Spleen (tissue), 11 donors: ENCODE measurements around the gene EVPL. TPM values are rescaled to one million over a fixed set of nuclear protein-coding genes. Genes with fewer than 3 reads are reported as not detected.
A peak's percentile ranks its signal among the peaks of the same experiment; 100 is the strongest.

Experiments
- DNase-seq: peaks from one replicate; pipeline ENCODE4 v3.0.0-alpha.2; 2020
- H3K27ac ChIP-seq, 8 donors: fragments of 200-600 bp; sonication (generic) in 7 of 8; 1 replicate in 4 of 8; 2 replicates in 4 of 8; pipeline versions ENCODE4 v1.5.0 to v1.8.0; 2016 to 2021; ENCODE audit warnings: inconsistent platforms in 4 of 8, mild to moderate bottlenecking in 4 of 8, moderate library complexity in 1 of 8
- H3K27me3 ChIP-seq, 7 donors: fragments of 200-600 bp; sonication (generic) in 6 of 7; replicated peaks in 1 of 7; 1 replicate in 4 of 7; 2 replicates in 3 of 7; pipeline versions ENCODE4 v1.5.0 to v1.8.0; 2016 to 2021; ENCODE audit warnings: inconsistent platforms in 3 of 7, mild to moderate bottlenecking in 1 of 7
- H3K36me3 ChIP-seq, 6 donors: fragments of 200-600 bp; sonication (generic) in 5 of 6; 1 replicate in 4 of 6; 2 replicates in 2 of 6; pipeline versions ENCODE4 v1.5.0 to v1.8.0; 2016 to 2021; ENCODE audit warnings: inconsistent platforms in 2 of 6
- H3K4me1 ChIP-seq, 6 donors: fragments of 200-600 bp; sonication (generic) in 5 of 6; 1 replicate in 3 of 6; 2 replicates in 3 of 6; pipeline versions ENCODE4 v1.5.0 to v1.8.0; 2016 to 2021; ENCODE audit warnings: inconsistent platforms in 3 of 6
- H3K4me3 ChIP-seq, 8 donors: fragments of 200-600 bp; sonication (generic) in 7 of 8; 1 replicate in 4 of 8; 2 replicates in 4 of 8; pipeline versions ENCODE4 v1.5.0 to v1.8.0; 2016 to 2021; ENCODE audit warnings: inconsistent platforms in 4 of 8, mild to moderate bottlenecking in 4 of 8, moderate library complexity in 2 of 8
- H3K9me3 ChIP-seq, 8 donors: fragments of 200-600 bp; sonication (generic) in 7 of 8; 1 replicate in 4 of 8; 2 replicates in 4 of 8; pipeline versions ENCODE4 v1.5.0 to v1.8.0; 2016 to 2021; ENCODE audit warnings: inconsistent platforms in 4 of 8
- POLR2A ChIP-seq, 3 donors: fragments of 450-650 bp; IDR thresholded peaks; one replicate each; pipeline ENCODE4 v1.5.1; 2017; ENCODE audit warnings: antibody characterized with exemption in 3 of 3, mild to moderate bottlenecking in 1 of 3
- POLR2AphosphoS5 ChIP-seq, 3 donors: sonication (generic); formaldehyde crosslinking; IDR thresholded peaks; one replicate each; pipeline ENCODE4 v1.5.1; 2017; ENCODE audit warnings: antibody characterized with exemption in 3 of 3
- WGBS, 5 donors: extraction: QIAGEN DNeasy Blood & Tissue Kit in 3 of 5; methylation state at CpG; one replicate each; pipeline versions ENCODE4 v1.1.5 to v1.1.7; 2013 to 2018; 5-methylcytosine and 5-hydroxymethylcytosine counted together
- intact Hi-C: fragments of 100-400 bp; cut with DNase I; formaldehyde crosslinking; loops from one replicate; pipeline ENCODE4 v1.15.0; 2023; ENCODE audit warnings: low total_unique reads
- polyA plus RNA-seq, 3 donors: library from polyadenylated mRNA; stranded (reverse); fragments of 200-250 nt; gene quantifications; one replicate each; pipeline ENCODE4 v1.2.1, GENCODE V29; 2013
- total RNA-seq, 7 donors: library from RNA; depleted of rRNA in 3 of 7; stranded (reverse); fragments of >200 nt in 3 of 7; fragmentation: NEBNext Ultra II Directional in 4 of 7; extraction: Animal tissue kit (Norgen Biotek cat#: 25700) in 4 of 7; gene quantifications; one replicate each; pipeline versions ENCODE4 v1.1.0 to v1.2.1, GENCODE V29; 2016 to 2021
- TF ChIP-seq, protein P1 (sequence below), 11 experiments: fragments of 200-600 bp in 7 of 11; fragments of 450-650 bp in 4 of 11; sonication (generic) in 4 of 11; IDR thresholded peaks in 8 of 11; conservative IDR thresholded peaks in 3 of 11; 1 replicate in 7 of 11; 2 replicates in 4 of 11; pipeline versions ENCODE4 v1.4.0 to v1.8.0; 2016 to 2021; ENCODE audit warnings: antibody characterized with exemption in 11 of 11, inconsistent platforms in 4 of 11, mild to moderate bottlenecking in 1 of 11
- donor health status: healthy with polysubstance abuse.
- donor health status: DM: no; HTN: no; CAD: no; lungs with moderate emphysema.
- donor health status: DM: no; HTN: no; CAD: no.
- donor health status: Bipolar disorder and iron deficiency.
- donor health status: healthy.
- donor health status: DM: no; HTN: no; CAD: no.
- donor health status: DM: yes; HTN: yes; CAD: no.

EVPL gene
- total and polyA plus RNA-seq, 10 donors, result 0.04 to 0.56 (median 0.06) TPM; not detected in 3

DNA sequence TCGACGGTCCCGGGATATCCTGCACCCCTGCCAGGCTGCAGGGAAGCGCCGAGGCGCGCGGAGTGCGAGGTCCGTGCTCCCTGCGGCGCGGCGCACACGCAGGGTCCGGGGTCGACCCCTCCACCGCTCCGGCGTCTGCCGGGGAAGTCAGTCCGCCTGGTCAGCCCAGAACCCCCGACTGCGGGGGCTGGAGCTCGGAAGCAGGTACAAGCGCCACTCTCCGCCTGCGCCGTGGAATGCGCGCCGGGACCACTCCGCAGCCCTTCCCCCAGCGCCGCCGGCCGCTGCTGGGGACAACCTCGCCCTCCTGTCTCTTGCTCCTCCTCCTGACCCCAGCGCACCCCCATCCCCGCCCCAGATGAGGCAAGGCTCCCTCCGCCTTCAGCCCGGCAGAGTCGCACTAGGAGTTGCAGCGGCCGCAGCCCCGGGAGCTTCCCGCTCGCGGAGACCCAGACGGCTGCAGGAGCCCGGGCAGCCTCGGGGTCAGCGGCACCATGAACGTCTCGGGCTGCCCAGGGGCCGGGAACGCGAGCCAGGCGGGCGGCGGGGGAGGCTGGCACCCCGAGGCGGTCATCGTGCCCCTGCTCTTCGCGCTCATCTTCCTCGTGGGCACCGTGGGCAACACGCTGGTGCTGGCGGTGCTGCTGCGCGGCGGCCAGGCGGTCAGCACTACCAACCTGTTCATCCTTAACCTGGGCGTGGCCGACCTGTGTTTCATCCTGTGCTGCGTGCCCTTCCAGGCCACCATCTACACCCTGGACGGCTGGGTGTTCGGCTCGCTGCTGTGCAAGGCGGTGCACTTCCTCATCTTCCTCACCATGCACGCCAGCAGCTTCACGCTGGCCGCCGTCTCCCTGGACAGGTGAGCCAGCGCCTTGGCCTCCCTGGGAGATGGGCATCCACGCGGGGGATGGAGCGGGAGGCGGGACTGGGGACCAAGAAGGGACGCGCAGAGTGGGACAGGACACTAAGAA is 47.6 kb upstream of the EVPL start, which contains the start of gene GALR2:
TSS of gene GALR2 (plus strand) at position 392 of the 974 bp plus-strand sequence. CDS start at position 495, 103 bp downstream.
- intact Hi-C loops, result no loop called here
- peak within 1 kb of the TSS in 7 of 8 donors; percentile 5 to 56 (median 9) for H3K4me3 ChIP-seq
- H3K27me3 ChIP-seq, result peaks cover 16 to 65% (median 62%) of the 10 kb centered on the region in 7 donors
- peaks cover 0 to 7% (median 0%) of the 10 kb centered on the region in 6 donors for H3K36me3 ChIP-seq
- H3K4me1 ChIP-seq, result peaks cover 46 to 91% (median 68%) of the 10 kb centered on the region in 6 donors
- WGBS, 5 donors, result 2 to 9% (median 5%) methylated on average over 17 to 92 of the region's 92 CpGs
- H3K9me3 ChIP-seq, result no peaks in the 10 kb centered on the region
- no peak for TF ChIP-seq POLR2AphosphoS5 (IDR thresholded peaks at IDR 0.05)
- TF ChIP-seq POLR2A (IDR thresholded peaks at IDR 0.05), result no peak
- TF ChIP-seq, protein P1, sequence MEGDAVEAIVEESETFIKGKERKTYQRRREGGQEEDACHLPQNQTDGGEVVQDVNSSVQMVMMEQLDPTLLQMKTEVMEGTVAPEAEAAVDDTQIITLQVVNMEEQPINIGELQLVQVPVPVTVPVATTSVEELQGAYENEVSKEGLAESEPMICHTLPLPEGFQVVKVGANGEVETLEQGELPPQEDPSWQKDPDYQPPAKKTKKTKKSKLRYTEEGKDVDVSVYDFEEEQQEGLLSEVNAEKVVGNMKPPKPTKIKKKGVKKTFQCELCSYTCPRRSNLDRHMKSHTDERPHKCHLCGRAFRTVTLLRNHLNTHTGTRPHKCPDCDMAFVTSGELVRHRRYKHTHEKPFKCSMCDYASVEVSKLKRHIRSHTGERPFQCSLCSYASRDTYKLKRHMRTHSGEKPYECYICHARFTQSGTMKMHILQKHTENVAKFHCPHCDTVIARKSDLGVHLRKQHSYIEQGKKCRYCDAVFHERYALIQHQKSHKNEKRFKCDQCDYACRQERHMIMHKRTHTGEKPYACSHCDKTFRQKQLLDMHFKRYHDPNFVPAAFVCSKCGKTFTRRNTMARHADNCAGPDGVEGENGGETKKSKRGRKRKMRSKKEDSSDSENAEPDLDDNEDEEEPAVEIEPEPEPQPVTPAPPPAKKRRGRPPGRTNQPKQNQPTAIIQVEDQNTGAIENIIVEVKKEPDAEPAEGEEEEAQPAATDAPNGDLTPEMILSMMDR (IDR thresholded peaks at IDR 0.05 in 8 of 11, conservative IDR thresholded peaks at IDR 0.05 in 3 of 11), result no peak
- no peak within 1 kb of the TSS for H3K27ac ChIP-seq
- peak; percentile 78 for DNase-seq

DNA sequence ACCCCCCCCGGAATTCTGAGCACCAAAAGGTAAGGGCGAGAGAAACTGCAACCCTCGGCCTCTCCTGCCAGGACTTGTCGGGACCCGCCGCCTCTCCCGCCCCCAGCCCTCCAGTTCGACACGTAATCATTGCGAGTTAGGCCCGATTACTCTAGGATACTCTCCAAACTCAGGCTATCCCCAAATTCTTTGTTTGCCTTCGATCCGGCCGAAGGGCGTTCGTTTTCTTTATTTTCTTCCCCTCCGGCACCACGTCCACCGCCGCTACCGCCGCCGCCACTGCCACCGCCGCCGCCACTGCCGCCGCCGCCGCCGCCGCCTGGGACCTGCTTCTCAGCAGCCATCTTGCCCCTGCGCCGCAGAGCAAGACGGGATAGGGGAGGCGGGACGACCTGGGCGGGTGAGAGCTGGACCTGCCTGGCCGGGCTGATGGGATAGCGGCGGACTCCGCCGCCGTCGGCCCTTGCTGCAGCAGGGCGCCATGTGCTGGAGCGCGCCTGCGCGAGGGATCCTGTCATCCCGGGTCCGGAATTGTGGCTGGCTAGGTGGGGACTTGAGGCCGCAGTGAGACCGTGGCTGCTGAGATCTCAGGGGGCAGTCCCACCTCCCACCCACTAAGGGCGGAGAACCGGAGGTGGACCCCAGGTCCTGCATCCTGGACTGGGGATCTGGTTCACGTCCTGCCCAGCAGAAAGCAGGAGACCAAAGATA is 45.2 kb upstream of the EVPL start, which contains the start of gene SRP68:
TSS of gene SRP68 (minus strand) at position 370 of the 711 bp plus-strand sequence. CDS start at position 344, 26 bp downstream.
- peaks cover 0 to 31% (median 17%) of the 10 kb centered on the region in 6 donors for H3K36me3 ChIP-seq
- 0 to 1% (median 0%) methylated on average over 32 to 57 of the region's 57 CpGs for WGBS, 5 donors
- DNase-seq, result peak; percentile 98
- peak; percentile 88 to 90 (median 88) for TF ChIP-seq POLR2AphosphoS5 (IDR thresholded peaks at IDR 0.05)
- no peak for TF ChIP-seq POLR2A (IDR thresholded peaks at IDR 0.05)
- H3K27me3 ChIP-seq, result peaks cover 16 to 41% (median 39%) of the 10 kb centered on the region in 7 donors
- no peaks in the 10 kb centered on the region for H3K9me3 ChIP-seq
- peaks cover 43 to 83% (median 67%) of the 10 kb centered on the region in 6 donors for H3K4me1 ChIP-seq
- H3K27ac ChIP-seq, result peak within 1 kb of the TSS; percentile 71 to 85 (median 82)
- intact Hi-C loops, result no loop called here
- H3K4me3 ChIP-seq, result peak within 1 kb of the TSS; percentile 60 to 89 (median 70)

DNA sequence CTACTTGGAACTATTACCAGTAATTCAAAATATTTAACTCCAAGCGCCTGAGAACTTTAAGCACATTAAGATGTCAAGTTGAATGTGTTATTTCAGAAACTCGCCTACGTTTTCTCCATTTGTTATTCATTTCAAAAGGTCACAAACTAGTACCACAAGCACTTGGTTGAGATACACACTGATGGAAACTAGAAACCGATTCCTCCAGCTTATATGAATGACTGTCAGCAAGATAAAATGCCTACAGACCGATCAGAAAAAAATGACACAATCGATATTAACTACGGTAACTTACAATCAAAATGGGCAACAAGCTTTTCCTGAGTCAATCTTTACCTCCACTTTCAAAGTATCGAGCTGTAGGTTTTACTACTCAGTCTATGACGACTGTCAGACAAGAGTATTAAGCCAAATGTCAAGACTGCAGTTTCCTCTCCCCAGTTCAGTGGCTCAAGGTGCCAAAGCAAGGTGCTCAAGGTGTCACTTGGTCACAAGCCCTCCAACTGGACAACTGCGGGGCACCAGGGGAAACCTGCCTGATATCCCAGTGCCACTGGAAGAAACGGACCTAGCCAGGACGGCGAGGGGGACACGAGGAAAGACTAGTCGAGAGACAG is 44.5 kb upstream of the EVPL start:
- no peak for DNase-seq
- Histone ChIP-seq H3K27me3 (peaks cover 15 to 34% (median 33%) of the 10 kb centered on the region in 7 donors), H3K4me3 (peak overlapping the region; percentile 60 to 89 (median 70)), H3K4me1 (peaks cover 36 to 77% (median 61%) of the 10 kb centered on the region in 6 donors), H3K9me3 (no peaks in the 10 kb centered on the region), H3K27ac (peak overlapping the region; percentile 71 to 85 (median 82)), H3K36me3 (peaks cover 2 to 38% (median 24%) of the 10 kb centered on the region in 6 donors)
- intact Hi-C loops, result no loop called here
- WGBS, 5 donors, result 14 to 24% (median 17%) methylated on average over 10 to 15 of the region's 15 CpGs
- TF ChIP-seq POLR2A (IDR thresholded peaks at IDR 0.05) (no peak), POLR2AphosphoS5 (IDR thresholded peaks at IDR 0.05) (no peak)
- TF ChIP-seq, protein P1 (IDR thresholded peaks at IDR 0.05 in 8 of 11, conservative IDR thresholded peaks at IDR 0.05 in 3 of 11), result no peak

DNA sequence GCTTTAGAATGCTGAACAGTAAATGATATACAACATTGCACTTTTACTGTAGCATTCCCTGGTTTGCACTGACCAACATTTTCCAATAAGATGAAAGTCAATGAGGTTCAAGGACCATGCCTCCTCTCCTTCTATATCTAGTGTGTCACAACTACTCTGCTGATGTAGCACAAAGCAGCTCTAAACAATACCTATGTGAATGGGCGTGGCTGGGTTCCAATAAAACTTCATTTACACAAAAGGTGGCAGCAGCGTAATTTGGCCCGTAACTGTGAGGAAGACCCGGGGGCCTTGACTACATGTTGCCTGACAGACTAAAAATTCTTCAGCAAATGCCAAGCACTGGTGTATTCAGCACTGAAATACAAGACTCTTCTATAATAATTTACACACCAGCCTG is 38.7 kb upstream of the EVPL start:
- 90 to 96% (median 95%) methylated on average over 4 of the region's 4 CpGs for WGBS, 5 donors
- Histone ChIP-seq H3K27ac (no peak overlapping the region), H3K9me3 (no peaks in the 10 kb centered on the region), H3K36me3 (peaks cover 2 to 94% (median 79%) of the 10 kb centered on the region in 6 donors), H3K4me1 (peaks cover 8 to 41% (median 17%) of the 10 kb centered on the region in 6 donors), H3K4me3 (no peak overlapping the region), H3K27me3 (no peaks in the 10 kb centered on the region)
- TF ChIP-seq, protein P1 (IDR thresholded peaks at IDR 0.05 in 8 of 11, conservative IDR thresholded peaks at IDR 0.05 in 3 of 11), result no peak
- no peak for TF ChIP-seq POLR2AphosphoS5 (IDR thresholded peaks at IDR 0.05)
- intact Hi-C loops, result no loop called here
- no peak for DNase-seq
